Measurements from ENCODE around the gene SHCBP1. TPM values are rescaled to one million over a fixed set of nuclear protein-coding genes. Genes with fewer than 3 reads are reported as not detected.

Gene SHCBP1
- total and polyA plus RNA-seq, 2 donors (not counting 1 experiment from before 2014, with no cell fraction given), result 7.3 to 13.0 TPM

GRCh38 chr16:46606231-46606630, 14.9 kb downstream of the SHCBP1 start:
- Histone ChIP-seq H3K9me3 (ENCODE audit: control insufficient read depth, insufficient read depth, low read depth, low read length) (no peaks in the 10 kb centered on the region), H3K27me3 (ENCODE audit: control insufficient read depth, insufficient read depth, low read length) (no peaks in the 10 kb centered on the region), H3K36me3 (ENCODE audit: control insufficient read depth, insufficient read depth, low read length) (peaks cover 3% of the 10 kb centered on the region), H2AFZ (ENCODE audit: low read length) (no peak overlapping the region), H3K79me2 (ENCODE audit: control insufficient read depth, insufficient read depth, low read length) (peaks cover 3% of the 10 kb centered on the region), H3K9ac (ENCODE audit: insufficient read depth, low read length) (no peak overlapping the region), H4K20me1 (ENCODE audit: control insufficient read depth, extremely low read depth, insufficient read depth, low read length) (no peaks in the 10 kb centered on the region), H3K4me3 (replicated peaks in 1 of 4; ENCODE audit: control extremely low read depth in 1 of 4, insufficient read depth in 1 of 4, low read depth in 3 of 4, low read length in 4 of 4) (no peak overlapping the region), H3K4me2 (ENCODE audit: extremely low read depth, insufficient read depth, low read length) (no peak overlapping the region), H3K4me1 (ENCODE audit: control insufficient read depth, extremely low read depth, insufficient read depth, low read length) (no peaks in the 10 kb centered on the region), H3K27ac (ENCODE audit: insufficient read depth, low read length) (no peak overlapping the region)
- TF ChIP-seq EZH2 (IDR thresholded peaks at IDR 0.05; ENCODE audit: low read length, missing control alignments) (no peak), CTCF (conservative IDR thresholded peaks at IDR 0.05 in 1 of 2, IDR thresholded peaks at IDR 0.05 in 1 of 2; ENCODE audit: low read depth in 1 of 2, low read length in 2 of 2) (no peak)
- DNase-seq (ENCODE audit: low read depth in 2 of 2), result no peak

- no peaks in the 10 kb centered on the region for H3K27me3 ChIP-seq (ENCODE audit: control insufficient read depth, insufficient read depth, low read length)
- no peak overlapping the region for H3K4me2 ChIP-seq (ENCODE audit: extremely low read depth, insufficient read depth, low read length)
- H3K79me2 ChIP-seq (ENCODE audit: control insufficient read depth, insufficient read depth, low read length), result peaks cover 12% of the 10 kb centered on the region
- no peaks in the 10 kb centered on the region for H3K36me3 ChIP-seq (ENCODE audit: control insufficient read depth, insufficient read depth, low read length)
- no peak overlapping the region for H3K4me3 ChIP-seq (replicated peaks in 1 of 4; ENCODE audit: control extremely low read depth in 1 of 4, insufficient read depth in 1 of 4, low read depth in 3 of 4, low read length in 4 of 4)
- TF ChIP-seq EZH2 (IDR thresholded peaks at IDR 0.05; ENCODE audit: low read length, missing control alignments), result no peak
- TF ChIP-seq CTCF (conservative IDR thresholded peaks at IDR 0.05 in 1 of 2, IDR thresholded peaks at IDR 0.05 in 1 of 2; ENCODE audit: low read depth in 1 of 2, low read length in 2 of 2), result no peak
- DNase-seq (ENCODE audit: low read depth in 2 of 2), result no peak
- H3K9ac ChIP-seq (ENCODE audit: insufficient read depth, low read length), result no peak overlapping the region
- H4K20me1 ChIP-seq (ENCODE audit: control insufficient read depth, extremely low read depth, insufficient read depth, low read length), result no peaks in the 10 kb centered on the region
- H3K27ac ChIP-seq (ENCODE audit: insufficient read depth, low read length), result no peak overlapping the region
- H3K9me3 ChIP-seq (ENCODE audit: control insufficient read depth, insufficient read depth, low read depth, low read length), result no peaks in the 10 kb centered on the region
- H3K4me1 ChIP-seq (ENCODE audit: control insufficient read depth, extremely low read depth, insufficient read depth, low read length), result no peaks in the 10 kb centered on the region
- no peak overlapping the region for H2AFZ ChIP-seq (ENCODE audit: low read length)
Measured at GRCh38 chr16:46591257-46591656, 29.9 kb downstream of the SHCBP1 start.

- Histone ChIP-seq H3K27me3 (ENCODE audit: control insufficient read depth, insufficient read depth, low read length) (no peaks in the 10 kb centered on the region), H3K36me3 (ENCODE audit: control insufficient read depth, insufficient read depth, low read length) (no peaks in the 10 kb centered on the region), H3K4me2 (ENCODE audit: extremely low read depth, insufficient read depth, low read length) (no peak overlapping the region), H3K27ac (ENCODE audit: insufficient read depth, low read length) (no peak overlapping the region), H3K79me2 (ENCODE audit: control insufficient read depth, insufficient read depth, low read length) (peaks cover 14% of the 10 kb centered on the region), H4K20me1 (ENCODE audit: control insufficient read depth, extremely low read depth, insufficient read depth, low read length) (no peaks in the 10 kb centered on the region), H3K9ac (ENCODE audit: insufficient read depth, low read length) (no peak overlapping the region), H3K9me3 (ENCODE audit: control insufficient read depth, insufficient read depth, low read depth, low read length) (no peaks in the 10 kb centered on the region), H3K4me3 (replicated peaks in 1 of 4; ENCODE audit: control extremely low read depth in 1 of 4, insufficient read depth in 1 of 4, low read depth in 3 of 4, low read length in 4 of 4) (no peak overlapping the region), H2AFZ (ENCODE audit: low read length) (no peak overlapping the region), H3K4me1 (ENCODE audit: control insufficient read depth, extremely low read depth, insufficient read depth, low read length) (no peaks in the 10 kb centered on the region)
- DNase-seq (ENCODE audit: low read depth in 2 of 2), result no peak
- TF ChIP-seq EZH2 (IDR thresholded peaks at IDR 0.05; ENCODE audit: low read length, missing control alignments) (no peak), CTCF (conservative IDR thresholded peaks at IDR 0.05 in 1 of 2, IDR thresholded peaks at IDR 0.05 in 1 of 2; ENCODE audit: low read depth in 1 of 2, low read length in 2 of 2) (no peak)
Measured at GRCh38 chr16:46586011-46586577, 35.1 kb downstream of the SHCBP1 start.
